ENCODE results near the gene TMEM151B. TPM values are rescaled to one million over a fixed set of nuclear protein-coding genes. Genes with fewer than 3 reads are reported as not detected.
"Not testable (repeated sequence)": the region's sequence is repeated elsewhere in the genome, so short reads cannot be mapped to it uniquely, and the experiment has no call there.

Gene TMEM151B
- total RNA-seq, 2 donors from 2014 or later, result 0.12 to 0.19 TPM

GRCh38 chr6:44339763-44340625, 69.7 kb downstream of the TMEM151B start:
- intact Hi-C loops (cut with DNase I), result loop anchor here (2.0 to 10.0 kb wide), 2 partner anchors 71 to 245 kb away; no protein-coding TSS in a partner anchor

GRCh38 chr6:44341095-44341890, 71.0 kb downstream of the TMEM151B start:
- H3K9me3 ChIP-seq, result no peaks in the 10 kb centered on the region
- DNase-seq, result no peak
- no peak for TF ChIP-seq CTCF (IDR thresholded peaks at IDR 0.05)
- no peak overlapping the region for H3K4me3 ChIP-seq
- H3K27me3 ChIP-seq, result peaks cover 9% of the 10 kb centered on the region
- intact Hi-C loops (cut with DNase I), result no loop called here
- H3K27ac ChIP-seq, result no peak overlapping the region
- H3K9ac ChIP-seq (ENCODE audit: low read depth in 2 of 2, low read length in 2 of 2), result no peak overlapping the region
- H3K4me1 ChIP-seq, result no peaks in the 10 kb centered on the region
- no peaks in the 10 kb centered on the region for H3K36me3 ChIP-seq

More at GRCh38 chr6:44339763-44340625, 69.7 kb downstream of the TMEM151B start:
- H3K27ac ChIP-seq, result no peak overlapping the region
- H3K27me3 ChIP-seq, result peaks cover 9% of the 10 kb centered on the region
- H3K9ac ChIP-seq (ENCODE audit: low read depth in 2 of 2, low read length in 2 of 2), result no peak overlapping the region
- H3K4me3 ChIP-seq, result no peak overlapping the region
- no peaks in the 10 kb centered on the region for H3K36me3 ChIP-seq
- DNase-seq, result no peak
- no peak for TF ChIP-seq CTCF (IDR thresholded peaks at IDR 0.05)
- H3K9me3 ChIP-seq, result no peaks in the 10 kb centered on the region
- no peaks in the 10 kb centered on the region for H3K4me1 ChIP-seq

- no peak overlapping the region for H3K9ac ChIP-seq (ENCODE audit: low read depth in 2 of 2, low read length in 2 of 2)
- H3K9me3 ChIP-seq, result no peaks in the 10 kb centered on the region
- no peak for DNase-seq
- H3K27me3 ChIP-seq, result peaks cover 9% of the 10 kb centered on the region
- H3K4me3 ChIP-seq, result no peak overlapping the region
- TF ChIP-seq CTCF (IDR thresholded peaks at IDR 0.05), result no peak
- no peaks in the 10 kb centered on the region for H3K36me3 ChIP-seq
- intact Hi-C loops (cut with DNase I), result no loop called here
- no peaks in the 10 kb centered on the region for H3K4me1 ChIP-seq
- H3K27ac ChIP-seq, result no peak overlapping the region
Observed at GRCh38 chr6:44342052-44342451, 71.8 kb downstream of the TMEM151B start.

GRCh38 chr6:44342489-44342888, 72.2 kb downstream of the TMEM151B start, which contains the start of gene SPATS1:
SPATS1 (plus strand) TSS chr6:44342650; CDS start chr6:44343096, 446 bp downstream.
- Histone ChIP-seq H3K9ac (ENCODE audit: low read depth in 2 of 2, low read length in 2 of 2) (peak within 1 kb of the TSS in 1 of 2 donors; percentile 19), H3K4me1 (no peaks in the 10 kb centered on the region), H3K27me3 (peaks cover 9% of the 10 kb centered on the region), H3K9me3 (no peaks in the 10 kb centered on the region), H3K27ac (no peak within 1 kb of the TSS), H3K4me3 (no peak within 1 kb of the TSS), H3K36me3 (no peaks in the 10 kb centered on the region)
- no peak for DNase-seq
- TF ChIP-seq CTCF (IDR thresholded peaks at IDR 0.05), result no peak
- intact Hi-C loops (cut with DNase I), result no loop called here

- H3K9me3 ChIP-seq; H3K27me3 ChIP-seq; intact Hi-C loops (cut with DNase I); H3K4me1 ChIP-seq; H3K36me3 ChIP-seq; DNase-seq; H3K4me3 ChIP-seq; H3K9ac ChIP-seq (ENCODE audit: low read depth in 2 of 2, low read length in 2 of 2); H3K27ac ChIP-seq: not testable (repeated sequence)
Observed at GRCh38 chr6:44346818-44347217, 76.6 kb downstream of the TMEM151B start.

Measured in colonic mucosa (tissue), 4 donors.